ENCODE results near the gene CACNA2D1.

CACNA2D1 gene

DNA sequence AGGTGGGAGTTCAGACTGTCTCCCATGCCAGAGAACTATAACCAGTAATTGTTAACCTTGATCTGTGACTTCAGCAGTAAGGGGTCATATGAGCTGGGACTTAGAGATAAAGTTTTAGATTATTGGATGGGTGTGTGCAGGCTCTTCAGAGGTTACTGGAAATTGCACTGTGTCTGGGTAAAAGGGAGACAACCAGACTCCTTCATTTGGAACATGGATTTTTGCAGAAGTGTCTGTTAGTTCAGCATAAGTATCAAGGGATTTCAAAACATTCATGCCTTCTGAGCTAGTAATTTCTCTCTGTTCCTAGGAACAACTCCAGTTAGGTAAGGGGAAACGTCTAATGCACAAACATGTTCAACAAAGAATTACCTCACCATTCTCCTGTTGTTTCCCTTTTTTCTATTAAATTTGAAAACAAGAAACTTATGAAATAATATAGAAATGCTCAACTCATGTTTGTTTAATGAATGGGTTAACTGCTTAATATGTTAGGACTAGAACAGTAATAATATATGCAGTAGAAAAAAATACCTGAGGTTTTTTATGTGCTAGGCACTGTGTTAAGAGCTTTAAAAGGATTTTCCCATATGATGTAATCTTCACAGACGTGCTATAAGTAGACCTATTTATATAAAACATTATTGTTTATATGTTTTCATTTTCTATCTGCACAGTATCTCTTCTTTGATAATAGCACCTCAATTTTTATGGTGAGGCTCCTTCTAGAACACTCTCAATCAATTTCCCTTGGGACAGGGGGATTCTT is 233.0 kb downstream of the CACNA2D1 start:
- no peak for ATAC-seq
- H3K4me3 Mint-ChIP-seq, result no peak overlapping the region
- DNase-seq, result no peak
- no peaks in the 10 kb centered on the region for H3K36me3 Mint-ChIP-seq (ENCODE audit: low read depth)
- H3K27me3 Mint-ChIP-seq, result no peaks in the 10 kb centered on the region
- no peak overlapping the region for H3K27ac Mint-ChIP-seq
- no peaks in the 10 kb centered on the region for H3K4me1 Mint-ChIP-seq
- no peaks in the 10 kb centered on the region for H3K9me3 Mint-ChIP-seq

- no peaks in the 10 kb centered on the region for H3K4me1 Mint-ChIP-seq
- no peaks in the 10 kb centered on the region for H3K9me3 Mint-ChIP-seq
- DNase-seq, result no peak
- H3K4me3 Mint-ChIP-seq, result no peak overlapping the region
- no peaks in the 10 kb centered on the region for H3K27me3 Mint-ChIP-seq
- H3K36me3 Mint-ChIP-seq (ENCODE audit: low read depth), result no peaks in the 10 kb centered on the region
- ATAC-seq, result no peak
- H3K27ac Mint-ChIP-seq, result no peak overlapping the region
Measured at GRCh38 chr7:82209179-82209747, 234.3 kb downstream of the CACNA2D1 start.

GRCh38 chr7:82204694-82205093 is 238.9 kb downstream of the CACNA2D1 start:
- Mint-ChIP-seq H3K27ac (no peak overlapping the region), H3K4me3 (no peak overlapping the region), H3K4me1 (no peaks in the 10 kb centered on the region), H3K9me3 (no peaks in the 10 kb centered on the region), H3K36me3 (ENCODE audit: low read depth) (no peaks in the 10 kb centered on the region), H3K27me3 (no peaks in the 10 kb centered on the region)
- ATAC-seq, result no peak
- DNase-seq, result no peak

GRCh38 chr7:82202965-82203364 is 240.6 kb downstream of the CACNA2D1 start:
- Mint-ChIP-seq H3K9me3 (no peaks in the 10 kb centered on the region), H3K4me3 (no peak overlapping the region), H3K27me3 (no peaks in the 10 kb centered on the region), H3K36me3 (ENCODE audit: low read depth) (no peaks in the 10 kb centered on the region), H3K4me1 (no peaks in the 10 kb centered on the region), H3K27ac (no peak overlapping the region)
- ATAC-seq, result no peak
- no peak for DNase-seq

DNA sequence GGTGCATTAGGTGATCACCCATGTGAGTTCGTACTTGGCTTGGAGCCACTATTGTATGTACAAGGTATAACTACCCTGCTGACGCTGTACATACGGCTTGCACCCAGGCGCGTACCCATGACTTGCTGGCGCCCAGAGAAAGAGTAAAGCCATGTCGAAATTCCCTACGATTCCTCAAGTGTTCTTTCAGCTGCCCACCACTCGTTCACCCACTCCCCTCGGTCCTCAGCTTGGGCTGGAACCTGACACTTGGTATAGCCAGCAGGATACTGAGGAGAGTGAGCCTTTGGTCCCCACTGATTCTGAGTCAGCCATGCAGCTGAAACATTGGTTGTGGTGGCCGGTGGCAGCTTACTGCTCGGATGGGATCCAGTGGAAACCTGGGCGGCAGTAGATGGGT is 241.5 kb downstream of the CACNA2D1 start:
- Mint-ChIP-seq H3K36me3 (ENCODE audit: low read depth) (no peaks in the 10 kb centered on the region), H3K27ac (no peak overlapping the region), H3K27me3 (no peaks in the 10 kb centered on the region), H3K4me1 (no peaks in the 10 kb centered on the region), H3K4me3 (no peak overlapping the region), H3K9me3 (no peaks in the 10 kb centered on the region)
- no peak for ATAC-seq
- no peak for DNase-seq

- H3K4me3 Mint-ChIP-seq, result no peak overlapping the region
- no peaks in the 10 kb centered on the region for H3K36me3 Mint-ChIP-seq (ENCODE audit: low read depth)
- H3K4me1 Mint-ChIP-seq, result no peaks in the 10 kb centered on the region
- no peaks in the 10 kb centered on the region for H3K9me3 Mint-ChIP-seq
- ATAC-seq (no peak), DNase-seq (no peak)
- no peaks in the 10 kb centered on the region for H3K27me3 Mint-ChIP-seq
- H3K27ac Mint-ChIP-seq, result no peak overlapping the region
Measured at GRCh38 chr7:82200601-82201000, 243.0 kb downstream of the CACNA2D1 start.

DNA sequence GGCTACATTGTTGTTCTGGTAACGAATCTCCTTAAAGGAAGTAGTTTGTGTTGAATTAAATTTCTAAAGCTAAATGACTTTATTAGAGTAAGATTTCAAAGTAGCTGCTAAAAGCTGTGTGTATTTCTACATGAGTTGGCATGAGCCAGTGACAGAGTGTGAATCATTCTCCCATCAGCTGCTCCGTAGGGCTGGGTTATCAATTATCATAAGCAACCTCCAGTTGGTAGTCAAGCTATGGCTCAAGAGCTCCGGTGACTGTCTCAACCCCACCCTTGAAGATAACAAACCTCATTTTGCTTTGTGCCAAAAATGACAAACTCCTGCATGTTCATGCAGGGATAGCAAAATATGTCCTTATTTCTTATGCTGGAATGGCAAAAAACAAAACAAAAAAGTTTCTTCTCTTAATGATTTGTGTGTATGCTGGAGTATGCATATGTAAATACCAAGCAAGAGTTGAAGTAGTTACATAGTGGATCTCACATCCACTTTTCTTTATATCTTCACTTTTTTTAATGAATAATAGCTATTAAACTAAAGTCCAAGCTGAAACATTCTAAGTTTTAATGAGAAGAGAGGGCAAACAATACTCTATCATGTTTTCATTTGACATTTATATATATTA is 249.4 kb downstream of the CACNA2D1 start:
- ATAC-seq (no peak), DNase-seq (no peak)
- H3K36me3 Mint-ChIP-seq (ENCODE audit: low read depth), result no peaks in the 10 kb centered on the region
- no peaks in the 10 kb centered on the region for H3K27me3 Mint-ChIP-seq
- no peaks in the 10 kb centered on the region for H3K9me3 Mint-ChIP-seq
- H3K4me3 Mint-ChIP-seq, result no peak overlapping the region
- H3K4me1 Mint-ChIP-seq, result no peaks in the 10 kb centered on the region
- no peak overlapping the region for H3K27ac Mint-ChIP-seq

- H3K27ac Mint-ChIP-seq, result no peak overlapping the region
- H3K27me3 Mint-ChIP-seq, result no peaks in the 10 kb centered on the region
- H3K4me1 Mint-ChIP-seq, result no peaks in the 10 kb centered on the region
- ATAC-seq, result no peak
- H3K4me3 Mint-ChIP-seq, result no peak overlapping the region
- no peaks in the 10 kb centered on the region for H3K9me3 Mint-ChIP-seq
- DNase-seq, result no peak
- no peaks in the 10 kb centered on the region for H3K36me3 Mint-ChIP-seq (ENCODE audit: low read depth)
Measured at GRCh38 chr7:82188636-82189035, 254.9 kb downstream of the CACNA2D1 start.

GRCh38 chr7:82185443-82185842 is 258.1 kb downstream of the CACNA2D1 start:
- Mint-ChIP-seq H3K9me3 (peaks cover 3% of the 10 kb centered on the region), H3K27ac (no peak overlapping the region)

DNA sequence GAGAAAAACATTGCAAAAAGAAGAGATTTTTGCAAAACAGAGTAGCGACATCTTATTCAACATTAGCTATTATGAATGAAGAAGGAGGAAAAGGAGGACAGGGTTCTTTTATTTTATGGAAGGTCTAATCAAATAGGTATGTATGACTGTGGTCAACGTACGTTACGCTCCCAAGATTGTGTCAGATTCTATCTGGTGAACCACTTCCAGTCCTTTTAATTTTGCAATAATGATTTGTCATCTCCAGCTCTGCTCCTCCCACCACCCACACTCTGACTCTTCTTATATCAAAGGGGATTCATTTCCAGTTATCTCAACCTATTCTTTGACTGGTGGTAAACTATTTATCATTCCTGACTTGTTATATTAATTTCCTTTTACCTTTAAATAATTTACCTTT is 259.9 kb downstream of the CACNA2D1 start:
- no peaks in the 10 kb centered on the region for H3K27me3 Mint-ChIP-seq
- ATAC-seq, result no peak

More at GRCh38 chr7:82185443-82185842, 258.1 kb downstream of the CACNA2D1 start:
- no peaks in the 10 kb centered on the region for H3K27me3 Mint-ChIP-seq
- no peak for DNase-seq
- H3K4me3 Mint-ChIP-seq, result no peak overlapping the region
- H3K36me3 Mint-ChIP-seq (ENCODE audit: low read depth), result no peaks in the 10 kb centered on the region
- no peak for ATAC-seq
- H3K4me1 Mint-ChIP-seq, result no peaks in the 10 kb centered on the region

DNA sequence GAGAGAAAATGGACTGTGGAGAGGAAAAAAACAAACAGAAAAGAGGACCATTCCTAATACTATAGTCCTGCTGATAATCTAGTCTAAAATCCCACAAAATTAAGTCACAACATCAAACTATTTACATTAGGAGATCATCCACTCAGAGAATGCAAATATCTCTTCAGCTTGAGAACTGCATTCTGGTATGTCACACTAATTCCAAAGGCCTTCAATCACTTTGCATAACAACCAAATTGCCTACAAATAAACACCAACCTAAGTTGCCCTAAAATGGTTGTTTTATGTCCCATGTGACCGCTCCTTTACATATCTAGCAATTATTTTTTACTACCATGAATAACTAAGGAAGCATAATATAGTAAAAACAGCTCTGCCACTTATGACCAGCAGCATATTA is 264.3 kb downstream of the CACNA2D1 start:
- Mint-ChIP-seq H3K27ac (no peak overlapping the region), H3K9me3 (peaks cover 3% of the 10 kb centered on the region), H3K4me3 (no peak overlapping the region), H3K27me3 (no peaks in the 10 kb centered on the region), H3K36me3 (ENCODE audit: low read depth) (no peaks in the 10 kb centered on the region), H3K4me1 (no peaks in the 10 kb centered on the region)
- ATAC-seq, result no peak
- DNase-seq, result no peak

More for the DNA sequence above, 259.9 kb downstream of the CACNA2D1 start:
- Mint-ChIP-seq H3K4me1 (no peaks in the 10 kb centered on the region), H3K27ac (no peak overlapping the region), H3K9me3 (peaks cover 3% of the 10 kb centered on the region), H3K4me3 (no peak overlapping the region), H3K36me3 (ENCODE audit: low read depth) (no peaks in the 10 kb centered on the region)
- DNase-seq, result no peak

DNA sequence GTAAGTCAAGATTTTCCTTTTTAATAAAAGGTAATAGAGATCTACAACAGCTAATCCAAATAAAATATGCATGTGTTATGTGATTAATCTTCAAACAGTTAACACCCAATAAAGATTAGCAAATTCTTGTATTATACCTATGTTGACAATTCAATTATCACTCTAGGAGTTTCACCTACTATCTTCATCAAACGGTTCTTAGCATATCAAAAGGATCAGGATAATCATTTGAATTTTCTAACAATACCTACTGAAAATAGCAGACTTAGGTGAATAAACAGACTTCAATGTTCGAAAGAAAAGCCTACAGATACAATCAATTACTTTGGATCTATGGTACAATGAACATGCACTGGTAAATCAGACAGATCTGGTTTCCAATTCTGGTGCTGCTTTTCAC is 268.3 kb downstream of the CACNA2D1 start:
- H3K4me3 Mint-ChIP-seq, result no peak overlapping the region
- DNase-seq, result no peak
- H3K36me3 Mint-ChIP-seq (ENCODE audit: low read depth), result no peaks in the 10 kb centered on the region
- no peak overlapping the region for H3K27ac Mint-ChIP-seq
- H3K4me1 Mint-ChIP-seq, result no peaks in the 10 kb centered on the region
- H3K9me3 Mint-ChIP-seq, result no peaks in the 10 kb centered on the region
- H3K27me3 Mint-ChIP-seq, result no peaks in the 10 kb centered on the region
- ATAC-seq, result no peak

- Mint-ChIP-seq H3K9me3 (no peaks in the 10 kb centered on the region), H3K36me3 (ENCODE audit: low read depth) (no peaks in the 10 kb centered on the region), H3K4me3 (no peak overlapping the region), H3K4me1 (no peaks in the 10 kb centered on the region), H3K27ac (no peak overlapping the region), H3K27me3 (no peaks in the 10 kb centered on the region)
- ATAC-seq (no peak), DNase-seq (no peak)
Measured at GRCh38 chr7:82173400-82174021, 270.1 kb downstream of the CACNA2D1 start.

GRCh38 chr7:82172881-82173280 is 270.7 kb downstream of the CACNA2D1 start:
- no peaks in the 10 kb centered on the region for H3K36me3 Mint-ChIP-seq (ENCODE audit: low read depth)
- no peaks in the 10 kb centered on the region for H3K9me3 Mint-ChIP-seq
- H3K4me1 Mint-ChIP-seq, result no peaks in the 10 kb centered on the region
- no peak overlapping the region for H3K27ac Mint-ChIP-seq
- ATAC-seq, result no peak
- no peak for DNase-seq
- H3K27me3 Mint-ChIP-seq, result no peaks in the 10 kb centered on the region
- H3K4me3 Mint-ChIP-seq, result no peak overlapping the region

- H3K36me3 Mint-ChIP-seq (ENCODE audit: low read depth), result no peaks in the 10 kb centered on the region
- no peak overlapping the region for H3K27ac Mint-ChIP-seq
- no peak for DNase-seq
- H3K27me3 Mint-ChIP-seq, result no peaks in the 10 kb centered on the region
- no peak overlapping the region for H3K4me3 Mint-ChIP-seq
- H3K9me3 Mint-ChIP-seq, result no peaks in the 10 kb centered on the region
- H3K4me1 Mint-ChIP-seq, result no peaks in the 10 kb centered on the region
- no peak for ATAC-seq
Measured at GRCh38 chr7:82172017-82172416, 271.6 kb downstream of the CACNA2D1 start.
